ENCODE data around the gene LRIT2.

LRIT2 gene

DNA sequence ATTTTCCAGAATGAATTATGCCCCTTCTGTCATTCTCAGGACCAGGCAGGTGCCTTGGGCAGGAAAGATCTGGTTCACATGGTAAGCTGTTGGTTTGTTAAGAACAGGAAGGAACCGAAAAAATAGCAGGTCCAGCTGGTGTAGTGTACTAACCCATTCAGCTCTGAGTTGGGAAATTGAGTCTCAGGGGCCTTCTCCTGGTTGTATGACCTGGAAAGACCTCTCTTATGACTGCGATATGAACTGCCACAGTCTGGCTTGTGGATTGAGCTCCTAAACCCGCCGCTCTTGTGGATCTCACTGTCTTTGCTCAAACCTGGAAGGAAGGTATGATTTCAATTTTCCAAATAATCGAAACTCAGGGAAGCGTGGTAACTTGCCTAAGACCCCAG lies 11.5 kb upstream of the LRIT2 start:
- Histone ChIP-seq H3K79me2 (ENCODE audit: insufficient read depth, low read length) (no peaks in the 10 kb centered on the region), H2AFZ (ENCODE audit: low read length) (no peak overlapping the region), H3K36me3 (ENCODE audit: insufficient read depth, low read length) (no peaks in the 10 kb centered on the region), H3K4me2 (ENCODE audit: low read depth, low read length, poor library complexity, severe bottlenecking) (no peak overlapping the region), H3K4me1 (ENCODE audit: insufficient read depth, low read length, poor library complexity, severe bottlenecking) (no peaks in the 10 kb centered on the region), H3K4me3 (ENCODE audit: low read length, poor library complexity, severe bottlenecking) (no peak overlapping the region), H3K9me3 (ENCODE audit: insufficient read depth, low read depth, low read length) (no peaks in the 10 kb centered on the region; the same call in 1 of the 2 replicates), H3F3A (ENCODE audit: low read depth) (no peaks in the 10 kb centered on the region), H3K27me3 (ENCODE audit: insufficient read depth, low read length, poor library complexity, severe bottlenecking) (no peaks in the 10 kb centered on the region), H3K9me2 (replicated peaks; ENCODE audit: low read depth, low read length) (no peaks in the 10 kb centered on the region), H4K20me1 (ENCODE audit: insufficient read depth, low read length, poor library complexity, severe bottlenecking) (no peaks in the 10 kb centered on the region), H3K9ac (ENCODE audit: low read depth, low read length, poor library complexity, severe bottlenecking) (no peak overlapping the region)
- no peak for TF ChIP-seq EZH2phosphoT487 (IDR thresholded peaks at IDR 0.05; ENCODE audit: borderline replicate concordance)
- TF ChIP-seq, protein P1, sequence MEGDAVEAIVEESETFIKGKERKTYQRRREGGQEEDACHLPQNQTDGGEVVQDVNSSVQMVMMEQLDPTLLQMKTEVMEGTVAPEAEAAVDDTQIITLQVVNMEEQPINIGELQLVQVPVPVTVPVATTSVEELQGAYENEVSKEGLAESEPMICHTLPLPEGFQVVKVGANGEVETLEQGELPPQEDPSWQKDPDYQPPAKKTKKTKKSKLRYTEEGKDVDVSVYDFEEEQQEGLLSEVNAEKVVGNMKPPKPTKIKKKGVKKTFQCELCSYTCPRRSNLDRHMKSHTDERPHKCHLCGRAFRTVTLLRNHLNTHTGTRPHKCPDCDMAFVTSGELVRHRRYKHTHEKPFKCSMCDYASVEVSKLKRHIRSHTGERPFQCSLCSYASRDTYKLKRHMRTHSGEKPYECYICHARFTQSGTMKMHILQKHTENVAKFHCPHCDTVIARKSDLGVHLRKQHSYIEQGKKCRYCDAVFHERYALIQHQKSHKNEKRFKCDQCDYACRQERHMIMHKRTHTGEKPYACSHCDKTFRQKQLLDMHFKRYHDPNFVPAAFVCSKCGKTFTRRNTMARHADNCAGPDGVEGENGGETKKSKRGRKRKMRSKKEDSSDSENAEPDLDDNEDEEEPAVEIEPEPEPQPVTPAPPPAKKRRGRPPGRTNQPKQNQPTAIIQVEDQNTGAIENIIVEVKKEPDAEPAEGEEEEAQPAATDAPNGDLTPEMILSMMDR (conservative IDR thresholded peaks at IDR 0.05; ENCODE audit: low read length): no peak

DNA sequence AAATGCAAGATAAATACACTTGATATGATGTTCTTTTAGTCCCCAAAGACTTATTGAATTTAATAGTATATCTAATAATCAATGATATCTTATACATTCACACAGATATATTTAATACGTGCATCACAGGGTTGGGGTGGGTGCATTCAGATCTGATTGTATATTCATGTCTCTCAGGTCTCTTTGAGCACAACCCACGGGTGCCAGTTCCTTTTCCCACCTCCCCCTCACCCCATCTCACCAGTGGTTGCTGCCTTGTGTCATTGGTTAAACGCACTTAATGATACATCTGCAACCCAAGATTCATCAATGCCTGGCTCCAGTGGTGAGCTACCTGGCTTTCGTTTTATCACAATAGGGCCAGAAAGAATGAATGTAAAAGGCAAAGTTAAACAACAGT lies 9.8 kb upstream of the LRIT2 start:
- H3K79me2 ChIP-seq (ENCODE audit: insufficient read depth, low read length): no peaks in the 10 kb centered on the region
- no peaks in the 10 kb centered on the region; the same call in 1 of the 2 replicates for H3K9me3 ChIP-seq (ENCODE audit: insufficient read depth, low read depth, low read length)
- H3K4me2 ChIP-seq (ENCODE audit: low read depth, low read length, poor library complexity, severe bottlenecking): no peak overlapping the region
- H3K9me2 ChIP-seq (replicated peaks; ENCODE audit: low read depth, low read length): no peaks in the 10 kb centered on the region
- TF ChIP-seq, protein P1 (conservative IDR thresholded peaks at IDR 0.05; ENCODE audit: low read length): no peak
- TF ChIP-seq EZH2phosphoT487 (IDR thresholded peaks at IDR 0.05; ENCODE audit: borderline replicate concordance): no peak
- H3K4me3 ChIP-seq (ENCODE audit: low read length, poor library complexity, severe bottlenecking): no peak overlapping the region
- no peaks in the 10 kb centered on the region for H4K20me1 ChIP-seq (ENCODE audit: insufficient read depth, low read length, poor library complexity, severe bottlenecking)
- H3F3A ChIP-seq (ENCODE audit: low read depth): no peaks in the 10 kb centered on the region
- no peak overlapping the region for H3K9ac ChIP-seq (ENCODE audit: low read depth, low read length, poor library complexity, severe bottlenecking)
- H3K36me3 ChIP-seq (ENCODE audit: insufficient read depth, low read length): no peaks in the 10 kb centered on the region
- H2AFZ ChIP-seq (ENCODE audit: low read length): no peak overlapping the region
- no peaks in the 10 kb centered on the region for H3K27me3 ChIP-seq (ENCODE audit: insufficient read depth, low read length, poor library complexity, severe bottlenecking)
- no peaks in the 10 kb centered on the region for H3K4me1 ChIP-seq (ENCODE audit: insufficient read depth, low read length, poor library complexity, severe bottlenecking)

DNA sequence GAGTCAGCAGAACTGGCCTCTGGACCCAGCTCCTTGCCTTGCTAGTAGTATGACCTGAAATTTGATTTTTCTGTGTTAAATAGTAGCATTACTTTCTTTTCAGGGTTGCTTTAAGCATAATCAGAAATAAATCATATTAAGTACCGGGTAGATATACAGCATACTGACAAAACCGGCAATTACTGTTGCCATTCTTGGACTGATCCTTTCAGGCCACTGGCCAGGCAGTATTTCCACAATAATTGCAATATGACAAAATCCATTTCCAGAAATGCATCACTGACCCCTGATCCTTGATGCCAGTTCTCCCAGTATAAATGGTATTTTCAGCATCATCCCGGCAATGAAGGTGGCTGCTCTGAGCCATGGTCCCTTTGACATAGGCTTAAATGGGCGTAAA lies 9.1 kb upstream of the LRIT2 start:
- H3K36me3 ChIP-seq (ENCODE audit: insufficient read depth, low read length): no peaks in the 10 kb centered on the region
- no peak overlapping the region for H3K4me2 ChIP-seq (ENCODE audit: low read depth, low read length, poor library complexity, severe bottlenecking)
- H3K27me3 ChIP-seq (ENCODE audit: insufficient read depth, low read length, poor library complexity, severe bottlenecking): no peaks in the 10 kb centered on the region
- H3K79me2 ChIP-seq (ENCODE audit: insufficient read depth, low read length): no peaks in the 10 kb centered on the region
- H3K9me3 ChIP-seq (ENCODE audit: insufficient read depth, low read depth, low read length): no peaks in the 10 kb centered on the region; the same call in 1 of the 2 replicates
- no peak overlapping the region for H2AFZ ChIP-seq (ENCODE audit: low read length)
- H4K20me1 ChIP-seq (ENCODE audit: insufficient read depth, low read length, poor library complexity, severe bottlenecking): no peaks in the 10 kb centered on the region
- H3K4me3 ChIP-seq (ENCODE audit: low read length, poor library complexity, severe bottlenecking): no peak overlapping the region
- no peak overlapping the region for H3K9ac ChIP-seq (ENCODE audit: low read depth, low read length, poor library complexity, severe bottlenecking)
- H3K4me1 ChIP-seq (ENCODE audit: insufficient read depth, low read length, poor library complexity, severe bottlenecking): no peaks in the 10 kb centered on the region
- H3F3A ChIP-seq (ENCODE audit: low read depth): no peaks in the 10 kb centered on the region
- H3K9me2 ChIP-seq (replicated peaks; ENCODE audit: low read depth, low read length): no peaks in the 10 kb centered on the region
- TF ChIP-seq EZH2phosphoT487 (IDR thresholded peaks at IDR 0.05; ENCODE audit: borderline replicate concordance): no peak
- TF ChIP-seq, protein P1 (conservative IDR thresholded peaks at IDR 0.05; ENCODE audit: low read length): no peak

Measured in Loucy (cell line).